HepG2 (cell line): ENCODE results near the gene UBAP2. TPM values are rescaled to one million over a fixed set of nuclear protein-coding genes. Genes with fewer than 3 reads are reported as not detected.
A peak's percentile ranks its signal among the peaks of the same experiment; 100 is the strongest.

Experiments
- ASH2L ChIP-seq: fragments of 300-600, 200-600 bp; sonication (generic); IDR thresholded peaks from 2 replicates; pipeline ENCODE4 v1.7.0; 2017; ENCODE audit warnings: low read depth, mild to moderate bottlenecking, moderate library complexity, mixed read lengths, low read length; ENCODE audit not compliant: insufficient read length
- EED ChIP-seq: sonication (generic); formaldehyde crosslinking; IDR thresholded peaks from 2 replicates; pipeline ENCODE4 v1.5.0; 2020; ENCODE audit warnings: mild to moderate bottlenecking, missing genetic modification reagents
- HOXA3 ChIP-seq: sonication (generic); formaldehyde crosslinking; IDR thresholded peaks from 2 replicates; pipeline ENCODE4 v1.5.0; 2020; ENCODE audit warnings: missing genetic modification reagents
- JUNB ChIP-seq: sonication (generic); formaldehyde crosslinking; IDR thresholded peaks from 2 replicates; pipeline ENCODE4 v1.8.0; 2022; ENCODE audit warnings: missing genetic modification reagents, mild to moderate bottlenecking, borderline replicate concordance
- RBM22 ChIP-seq: fragments of 200-400 bp; formaldehyde crosslinking; optimal IDR thresholded peaks from 2 replicates; pipeline ENCODE3; 2017; ENCODE audit warnings: mild to moderate bottlenecking, low read length, moderate library complexity
- RFX3 ChIP-seq: IDR thresholded peaks from 2 replicates; pipeline ENCODE4 v1.6.1; 2016; ENCODE audit warnings: missing biosample characterization, missing genetic modification reagents
- RNF2 ChIP-seq: fragments of 450-650 bp; conservative IDR thresholded peaks from 2 replicates; pipeline ENCODE4 v1.6.1; 2016; ENCODE audit warnings: low read depth
- RORA ChIP-seq: sonication (generic); formaldehyde crosslinking; IDR thresholded peaks from 2 replicates; pipeline ENCODE4 v1.5.0; 2020; ENCODE audit warnings: mild to moderate bottlenecking, missing genetic modification reagents, moderate library complexity
- SNAI1 ChIP-seq: sonication (generic); formaldehyde crosslinking; IDR thresholded peaks from 2 replicates; pipeline ENCODE4 v1.5.0; 2020; ENCODE audit warnings: mild to moderate bottlenecking, missing genetic modification reagents, borderline replicate concordance
- ZBTB7B ChIP-seq: sonication (generic); formaldehyde crosslinking; IDR thresholded peaks from 2 replicates; pipeline ENCODE4 v1.4.0; 2020; ENCODE audit warnings: missing genetic modification reagents
- ZKSCAN1 ChIP-seq: fragments of 150-350 bp; IDR thresholded peaks from 2 replicates; pipeline ENCODE4 v1.6.1; 2014; ENCODE audit warnings: low read length
- ZNF263 ChIP-seq: sonication (generic); formaldehyde crosslinking; IDR thresholded peaks from 2 replicates; pipeline ENCODE4 v1.4.0; 2020; ENCODE audit warnings: missing genetic modification reagents
- ZNF382 ChIP-seq: sonication (generic); formaldehyde crosslinking; IDR thresholded peaks from 2 replicates; pipeline ENCODE4 v1.5.0; 2020; ENCODE audit warnings: missing genetic modification reagents, mild to moderate bottlenecking, borderline replicate concordance
- ZNF441 ChIP-seq: sonication (generic); formaldehyde crosslinking; IDR thresholded peaks from 2 replicates; pipeline ENCODE4 v1.7.0; 2021; ENCODE audit warnings: missing genetic modification reagents, borderline replicate concordance
- ZNF557 ChIP-seq: sonication (generic); formaldehyde crosslinking; IDR thresholded peaks from 2 replicates; pipeline ENCODE4 v1.4.0; 2020; ENCODE audit warnings: missing genetic modification reagents
- ZNF775 ChIP-seq: sonication (generic); formaldehyde crosslinking; IDR thresholded peaks from 2 replicates; pipeline ENCODE4 v1.4.0; 2020; ENCODE audit warnings: missing genetic modification reagents, mild to moderate bottlenecking, moderate library complexity, borderline replicate concordance
- ZNF816 ChIP-seq: sonication (generic); formaldehyde crosslinking; IDR thresholded peaks from 2 replicates; pipeline ENCODE4 v1.8.0; 2022; ENCODE audit warnings: missing genetic modification reagents, mild to moderate bottlenecking, borderline replicate concordance
- polyA plus RNA-seq, 8 experiments: library from polyadenylated mRNA; depleted of rRNA in 3 of 8; stranded (reverse) in 7 of 8; unstranded in 1 of 8; fragments of >200 nt; fragmentation: Illumina TruSeq in 4 of 8; extraction: Trizol in 4 of 8; gene quantifications; 2 replicates each; pipeline versions ENCODE4 v1.2.1 to v1.2.3, GENCODE V29; 2011 to 2016; ENCODE audit warnings: low read depth in 4 of 8, missing spikeins in 1 of 8, mixed read lengths in 1 of 8; ENCODE audit not compliant: insufficient read depth in 1 of 8
- total RNA-seq, 5 experiments: library from RNA; depleted of rRNA; stranded (reverse); fragments of >200 nt; fragmentation: Illumina TruSeq; extraction: Trizol; gene quantifications; 2 replicates each; pipeline ENCODE4 v1.2.3, GENCODE V29; 2016; ENCODE audit warnings: low read depth in 1 of 5
- TF ChIP-seq, protein P1 (sequence below): sonication (generic); formaldehyde crosslinking; IDR thresholded peaks from 2 replicates; pipeline ENCODE4 v1.4.0; 2020; ENCODE audit warnings: missing genetic modification reagents, mild to moderate bottlenecking, borderline replicate concordance
- TF ChIP-seq, protein P2 (sequence below), 2 experiments: sonication (generic) in 1 of 2; formaldehyde crosslinking in 1 of 2; IDR thresholded peaks; 2 replicates each; pipeline versions ENCODE4 v1.6.1 to v1.9.0; 2014 to 2022; ENCODE audit warnings: antibody characterized with exemption in 1 of 2, borderline replicate concordance in 1 of 2, inconsistent platforms in 1 of 2, low read depth in 1 of 2, missing genetic modification reagents in 1 of 2
- TF ChIP-seq, protein P3 (sequence below): sonication (generic); formaldehyde crosslinking; IDR thresholded peaks from 2 replicates; pipeline ENCODE4 v1.5.0; 2020; ENCODE audit warnings: missing genetic modification reagents

The UBAP2 gene
- total and polyA plus RNA-seq, 2 of the 13 experiments (the other 11 are each of a cell fraction or from before 2014, with no cell fraction given): 19.0 to 22.0 TPM

DNA sequence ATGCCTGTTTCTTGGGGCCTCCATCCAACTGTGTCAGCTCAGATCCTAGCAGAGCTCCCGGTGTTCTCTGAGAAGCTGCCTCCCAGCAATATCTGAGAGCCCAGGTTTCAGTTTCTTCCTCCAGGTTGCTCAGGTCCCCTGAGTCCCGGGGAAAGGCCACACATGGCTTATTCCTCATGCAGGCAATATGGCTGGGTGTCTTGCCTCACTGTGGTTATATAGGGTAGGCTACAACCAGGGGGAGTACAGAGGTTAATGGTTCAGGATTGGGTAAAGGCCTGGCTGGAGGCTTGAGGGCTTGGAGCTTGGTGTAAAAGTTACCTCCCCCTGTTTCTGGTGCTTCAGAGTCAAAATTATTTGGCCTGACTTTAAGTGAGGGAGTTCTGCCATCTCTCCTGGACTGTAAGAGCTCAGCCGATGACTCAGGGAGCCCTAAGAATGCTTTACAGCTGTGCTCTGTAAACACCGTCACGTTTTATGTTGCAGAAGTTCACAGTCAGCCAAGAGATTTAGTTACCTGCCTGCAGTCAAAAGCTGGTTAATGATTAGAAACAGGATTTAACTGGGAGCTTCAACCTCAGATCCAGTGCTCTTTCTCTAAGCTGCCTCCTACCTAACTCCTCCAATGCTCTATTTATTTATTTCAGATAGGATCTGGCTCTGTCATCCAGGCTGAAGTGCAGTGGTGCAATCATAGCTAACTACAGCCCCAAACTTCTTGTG, 24.3 kb upstream of the UBAP2 start (continued):
- TF ChIP-seq HOXA3 (CRISPR knock-in tag): peak; percentile 69; the same call in 1 of the 2 replicates
- TF ChIP-seq RBM22: no peak
- no peak for TF ChIP-seq ZKSCAN1
- TF ChIP-seq, protein P1, sequence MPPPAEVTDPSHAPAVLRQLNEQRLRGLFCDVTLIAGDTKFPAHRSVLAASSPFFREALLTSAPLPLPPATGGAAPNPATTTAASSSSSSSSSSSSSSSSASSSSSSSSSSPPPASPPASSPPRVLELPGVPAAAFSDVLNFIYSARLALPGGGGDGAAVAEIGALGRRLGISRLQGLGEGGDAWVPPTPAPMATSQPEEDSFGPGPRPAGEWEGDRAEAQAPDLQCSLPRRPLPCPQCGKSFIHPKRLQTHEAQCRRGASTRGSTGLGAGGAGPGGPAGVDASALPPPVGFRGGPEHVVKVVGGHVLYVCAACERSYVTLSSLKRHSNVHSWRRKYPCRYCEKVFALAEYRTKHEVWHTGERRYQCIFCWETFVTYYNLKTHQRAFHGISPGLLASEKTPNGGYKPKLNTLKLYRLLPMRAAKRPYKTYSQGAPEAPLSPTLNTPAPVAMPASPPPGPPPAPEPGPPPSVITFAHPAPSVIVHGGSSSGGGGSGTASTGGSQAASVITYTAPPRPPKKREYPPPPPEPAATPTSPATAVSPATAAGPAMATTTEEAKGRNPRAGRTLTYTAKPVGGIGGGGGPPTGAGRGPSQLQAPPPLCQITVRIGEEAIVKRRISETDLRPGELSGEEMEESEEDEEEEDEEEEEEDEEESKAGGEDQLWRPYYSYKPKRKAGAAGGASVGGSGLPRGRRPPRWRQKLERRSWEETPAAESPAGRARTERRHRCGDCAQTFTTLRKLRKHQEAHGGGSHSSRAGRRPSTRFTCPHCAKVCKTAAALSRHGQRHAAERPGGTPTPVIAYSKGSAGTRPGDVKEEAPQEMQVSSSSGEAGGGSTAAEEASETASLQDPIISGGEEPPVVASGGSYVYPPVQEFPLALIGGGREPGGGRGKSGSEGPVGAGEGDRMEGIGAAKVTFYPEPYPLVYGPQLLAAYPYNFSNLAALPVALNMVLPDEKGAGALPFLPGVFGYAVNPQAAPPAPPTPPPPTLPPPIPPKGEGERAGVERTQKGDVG: no peak
- TF ChIP-seq RFX3 (CRISPR knock-in tag): no peak
- TF ChIP-seq, protein P2, sequence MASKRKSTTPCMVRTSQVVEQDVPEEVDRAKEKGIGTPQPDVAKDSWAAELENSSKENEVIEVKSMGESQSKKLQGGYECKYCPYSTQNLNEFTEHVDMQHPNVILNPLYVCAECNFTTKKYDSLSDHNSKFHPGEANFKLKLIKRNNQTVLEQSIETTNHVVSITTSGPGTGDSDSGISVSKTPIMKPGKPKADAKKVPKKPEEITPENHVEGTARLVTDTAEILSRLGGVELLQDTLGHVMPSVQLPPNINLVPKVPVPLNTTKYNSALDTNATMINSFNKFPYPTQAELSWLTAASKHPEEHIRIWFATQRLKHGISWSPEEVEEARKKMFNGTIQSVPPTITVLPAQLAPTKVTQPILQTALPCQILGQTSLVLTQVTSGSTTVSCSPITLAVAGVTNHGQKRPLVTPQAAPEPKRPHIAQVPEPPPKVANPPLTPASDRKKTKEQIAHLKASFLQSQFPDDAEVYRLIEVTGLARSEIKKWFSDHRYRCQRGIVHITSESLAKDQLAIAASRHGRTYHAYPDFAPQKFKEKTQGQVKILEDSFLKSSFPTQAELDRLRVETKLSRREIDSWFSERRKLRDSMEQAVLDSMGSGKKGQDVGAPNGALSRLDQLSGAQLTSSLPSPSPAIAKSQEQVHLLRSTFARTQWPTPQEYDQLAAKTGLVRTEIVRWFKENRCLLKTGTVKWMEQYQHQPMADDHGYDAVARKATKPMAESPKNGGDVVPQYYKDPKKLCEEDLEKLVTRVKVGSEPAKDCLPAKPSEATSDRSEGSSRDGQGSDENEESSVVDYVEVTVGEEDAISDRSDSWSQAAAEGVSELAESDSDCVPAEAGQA (IDR thresholded peaks at IDR 0.05; ENCODE audit: low read depth): no peak
- TF ChIP-seq, protein P2 (CRISPR knock-in tag; IDR thresholded peaks at IDR 0.05; ENCODE audit: borderline replicate concordance): no peak
- TF ChIP-seq, protein P3, sequence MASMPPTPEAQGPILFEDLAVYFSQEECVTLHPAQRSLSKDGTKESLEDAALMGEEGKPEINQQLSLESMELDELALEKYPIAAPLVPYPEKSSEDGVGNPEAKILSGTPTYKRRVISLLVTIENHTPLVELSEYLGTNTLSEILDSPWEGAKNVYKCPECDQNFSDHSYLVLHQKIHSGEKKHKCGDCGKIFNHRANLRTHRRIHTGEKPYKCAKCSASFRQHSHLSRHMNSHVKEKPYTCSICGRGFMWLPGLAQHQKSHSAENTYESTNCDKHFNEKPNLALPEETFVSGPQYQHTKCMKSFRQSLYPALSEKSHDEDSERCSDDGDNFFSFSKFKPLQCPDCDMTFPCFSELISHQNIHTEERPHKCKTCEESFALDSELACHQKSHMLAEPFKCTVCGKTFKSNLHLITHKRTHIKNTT (CRISPR knock-in tag): no peak
- no peak for TF ChIP-seq EED (CRISPR knock-in tag)
- TF ChIP-seq ZBTB7B (CRISPR knock-in tag): no peak
- TF ChIP-seq ZNF263 (CRISPR knock-in tag): peak; percentile 75
- TF ChIP-seq SNAI1 (CRISPR knock-in tag): no peak
- no peak for TF ChIP-seq ZNF441 (CRISPR knock-in tag)
- no peak for TF ChIP-seq RNF2
- no peak for TF ChIP-seq ZNF816 (CRISPR knock-in tag)
- TF ChIP-seq ZNF557 (CRISPR knock-in tag): no peak
- no peak for TF ChIP-seq RORA (CRISPR knock-in tag)
- no peak for TF ChIP-seq ASH2L
- no peak; the same call in 1 of the 2 replicates for TF ChIP-seq JUNB (CRISPR knock-in tag)
- no peak for TF ChIP-seq ZNF382 (CRISPR knock-in tag)
- no peak for TF ChIP-seq ZNF775
